OCI-LY3 (cell line): ENCODE results near the gene SERPINA12.

Experiments used
- H2AFZ ChIP-seq: fragments of 200-600, 300-600 bp; shearing (Covaris generic); 2 replicates; pipeline ENCODE4 v1.6.0; 2014; ENCODE audit warnings: antibody characterized with exemption, low read depth, low read length
- H3K27ac ChIP-seq: fragments of 200-600, 300-600 bp; sonication (generic); 2 replicates; pipeline ENCODE4 v1.5.1; 2014; ENCODE audit warnings: mild to moderate bottlenecking, low read length, moderate library complexity, mixed read lengths
- H3K27me3 ChIP-seq: fragments of 200-600, 300-600 bp; sonication (generic); 2 replicates; pipeline ENCODE4 v1.6.1; 2014; ENCODE audit warnings: low read depth, low read length, mixed read lengths
- H3K36me3 ChIP-seq: fragments of 200-600, 300-600 bp; sonication (generic); replicated peaks from 2 replicates; pipeline ENCODE3; 2014; ENCODE audit warnings: low read depth, low read length, mixed read lengths
- H3K4me1 ChIP-seq: fragments of 300-600, 200-600 bp; sonication (generic); 2 replicates; pipeline ENCODE4 v1.6.1; 2014; ENCODE audit warnings: low read length, mixed read lengths
- H3K4me2 ChIP-seq: fragments of 200-600, 300-600 bp; sonication (generic); 2 replicates; pipeline ENCODE4 v1.6.1; 2014; ENCODE audit warnings: low read length, mixed read lengths
- H3K4me3 ChIP-seq: fragments of 300-600, 200-600 bp; sonication (generic); 2 replicates; pipeline ENCODE4 v1.5.1; 2014; ENCODE audit warnings: antibody characterized with exemption, mild to moderate bottlenecking, low read length, moderate library complexity
- H3K79me2 ChIP-seq: fragments of 300-600, 200-600 bp; shearing (Covaris generic); 2 replicates; pipeline ENCODE4 v1.6.1; 2014; ENCODE audit warnings: mild to moderate bottlenecking, low read length, mixed read lengths
- H3K9ac ChIP-seq: fragments of 300-600, 200-600 bp; shearing (Covaris generic); 2 replicates; pipeline ENCODE4 v1.6.0; 2014; ENCODE audit warnings: mild to moderate bottlenecking, low read length, moderate library complexity
- H3K9me3 ChIP-seq: fragments of 200-600, 300-600 bp; shearing (Covaris generic); 2 replicates; pipeline ENCODE4 v1.6.1; 2014; ENCODE audit warnings: low read length, mixed read lengths; ENCODE audit not compliant: insufficient read depth
- H4K20me1 ChIP-seq: fragments of 200-600, 300-600 bp; sonication (generic); 2 replicates; pipeline ENCODE4 v1.6.1; 2016; ENCODE audit warnings: low read length, mixed read lengths; ENCODE audit not compliant: insufficient read depth
- CTCF ChIP-seq: fragments of 200-600, 300-600 bp; sonication (generic); IDR thresholded peaks from 2 replicates; pipeline ENCODE4 v1.5.1; 2014; ENCODE audit warnings: antibody characterized with exemption, low read length, low read depth
- EZH2phosphoT487 ChIP-seq: fragments of 200-600 bp; shearing (Covaris generic); IDR thresholded peaks from 2 replicates; pipeline ENCODE4 v1.6.1; 2018; ENCODE audit warnings: antibody characterized with exemption, mixed run types, low read depth

The SERPINA12 gene

GRCh38 chr14:94523265-94523664 lies 14.0 kb upstream of the SERPINA12 start:
- Histone ChIP-seq H3K4me1 (no peaks in the 10 kb centered on the region), H3K27me3 (peaks cover 21% of the 10 kb centered on the region; the same call in 1 of the 2 replicates), H4K20me1 (no peaks in the 10 kb centered on the region), H3K9me3 (no peaks in the 10 kb centered on the region), H2AFZ (no peak overlapping the region), H3K79me2 (no peaks in the 10 kb centered on the region), H3K4me3 (no peak overlapping the region), H3K9ac (no peak overlapping the region), H3K36me3 (no peaks in the 10 kb centered on the region), H3K27ac (no peak overlapping the region), H3K4me2 (no peak overlapping the region)
- no peak for TF ChIP-seq EZH2phosphoT487
- TF ChIP-seq CTCF: no peak

GRCh38 chr14:94522115-94522724 lies 13.0 kb upstream of the SERPINA12 start:
- H4K20me1 ChIP-seq: no peaks in the 10 kb centered on the region
- no peak overlapping the region for H3K9ac ChIP-seq

GRCh38 chr14:94521375-94522114 lies 12.3 kb upstream of the SERPINA12 start:
- Histone ChIP-seq H3K79me2 (no peaks in the 10 kb centered on the region), H3K27me3 (peaks cover 16% of the 10 kb centered on the region; the same call in 1 of the 2 replicates), H3K4me2 (no peak overlapping the region), H3K4me1 (no peaks in the 10 kb centered on the region), H3K9ac (no peak overlapping the region), H2AFZ (no peak overlapping the region), H4K20me1 (no peaks in the 10 kb centered on the region), H3K9me3 (no peaks in the 10 kb centered on the region), H3K4me3 (no peak overlapping the region), H3K27ac (no peak overlapping the region), H3K36me3 (no peaks in the 10 kb centered on the region)
- TF ChIP-seq EZH2phosphoT487 (no peak), CTCF (no peak)

More at GRCh38 chr14:94522115-94522724, 13.0 kb upstream of the SERPINA12 start:
- H3K27ac ChIP-seq: no peak overlapping the region
- no peaks in the 10 kb centered on the region for H3K9me3 ChIP-seq
- no peak overlapping the region for H2AFZ ChIP-seq
- peaks cover 22% of the 10 kb centered on the region; the same call in 1 of the 2 replicates for H3K27me3 ChIP-seq
- H3K79me2 ChIP-seq: no peaks in the 10 kb centered on the region
- TF ChIP-seq EZH2phosphoT487 (no peak), CTCF (no peak)
- no peak overlapping the region for H3K4me3 ChIP-seq
- no peaks in the 10 kb centered on the region for H3K36me3 ChIP-seq
- H3K4me1 ChIP-seq: no peaks in the 10 kb centered on the region
- H3K4me2 ChIP-seq: no peak overlapping the region

- Histone ChIP-seq H2AFZ (no peak overlapping the region), H3K27ac (no peak overlapping the region), H4K20me1 (no peaks in the 10 kb centered on the region), H3K36me3 (no peaks in the 10 kb centered on the region), H3K4me2 (no peak overlapping the region), H3K9ac (no peak overlapping the region), H3K79me2 (no peaks in the 10 kb centered on the region), H3K9me3 (no peaks in the 10 kb centered on the region), H3K4me3 (no peak overlapping the region), H3K27me3 (peaks cover 9% of the 10 kb centered on the region; the same call in 1 of the 2 replicates), H3K4me1 (no peaks in the 10 kb centered on the region)
- TF ChIP-seq CTCF (no peak), EZH2phosphoT487 (no peak)
Measured at GRCh38 chr14:94517641-94518257, 8.5 kb upstream of the SERPINA12 start.
